Stomach smooth muscle (tissue), 2 donors: ENCODE data around the gene CYP46A1.
"Not testable (repeated sequence)": the region's sequence is repeated elsewhere in the genome, so short reads cannot be mapped to it uniquely, and the experiment has no call there.

Source experiments
- H3K27ac ChIP-seq: one replicate; pipeline ENCODE4 v1.7.0; 2013; ENCODE audit warnings: mild to moderate bottlenecking, low read length, inconsistent platforms
- H3K27me3 ChIP-seq, 2 donors: one replicate each; pipeline ENCODE4 v1.7.0; 2013; ENCODE audit warnings: low read length in 2 of 2; ENCODE audit not compliant: insufficient read depth in 2 of 2, control insufficient read depth in 1 of 2
- H3K36me3 ChIP-seq, 2 donors: one replicate each; pipeline ENCODE4 v1.7.0; 2013; ENCODE audit warnings: low read length in 2 of 2; ENCODE audit not compliant: control insufficient read depth in 2 of 2, insufficient read depth in 2 of 2
- H3K4me1 ChIP-seq: one replicate; pipeline ENCODE4 v1.7.0; 2013; ENCODE audit warnings: low read length; ENCODE audit not compliant: control insufficient read depth, insufficient read depth
- H3K4me3 ChIP-seq, 2 donors: one replicate each; pipeline ENCODE4 v1.7.0; 2013; ENCODE audit warnings: low read length in 2 of 2
- H3K9ac ChIP-seq, 2 donors: one replicate each; pipeline ENCODE4 v1.7.0; 2013; ENCODE audit warnings: low read length in 2 of 2, mild to moderate bottlenecking in 1 of 2
- H3K9me3 ChIP-seq, 2 donors: one replicate each; pipeline ENCODE4 v1.7.0; 2013; ENCODE audit warnings: low read length in 2 of 2; ENCODE audit not compliant: control insufficient read depth in 2 of 2
- donor health status: healthy.
- donor health status: Pancreatic carcinoma.

Gene CYP46A1

DNA sequence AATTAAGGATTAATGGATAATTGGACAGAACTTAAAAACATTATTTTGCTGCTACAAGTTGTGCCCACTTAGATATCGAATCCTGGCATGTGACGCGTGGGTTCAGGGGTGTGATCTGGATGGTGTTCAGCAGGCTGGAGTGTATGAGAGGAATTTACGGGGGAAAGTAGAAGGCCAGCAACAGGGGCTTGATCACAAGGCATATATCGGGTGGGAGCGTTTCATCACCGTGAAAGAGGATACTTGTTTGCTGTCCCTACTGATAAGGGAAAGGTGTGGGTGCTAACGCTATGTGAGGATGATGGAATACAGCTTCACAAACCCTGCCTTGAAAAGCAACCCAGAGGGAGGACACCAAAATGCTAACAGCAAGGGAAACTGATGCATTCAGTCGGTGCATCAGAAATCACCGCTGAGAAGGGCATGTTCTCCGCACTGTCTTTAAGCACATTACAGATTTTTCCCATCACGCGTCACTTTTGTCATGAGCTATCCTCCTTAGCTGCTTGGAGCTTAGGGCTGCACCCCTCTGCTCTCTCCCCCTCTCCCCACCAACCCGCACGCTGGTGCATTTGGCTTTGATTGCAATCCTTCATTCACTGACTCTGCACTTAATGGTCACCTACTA, 25.8 kb upstream of the CYP46A1 start:
- Histone ChIP-seq H3K4me3 (no peak overlapping the region), H3K9me3 (no peaks in the 10 kb centered on the region), H3K4me1 (peaks cover 15% of the 10 kb centered on the region), H3K27ac (no peak overlapping the region), H3K9ac (no peak overlapping the region), H3K36me3 (peaks cover 0 to 3% of the 10 kb centered on the region in 2 donors), H3K27me3 (peaks cover 25 to 28% of the 10 kb centered on the region in 2 donors)

DNA sequence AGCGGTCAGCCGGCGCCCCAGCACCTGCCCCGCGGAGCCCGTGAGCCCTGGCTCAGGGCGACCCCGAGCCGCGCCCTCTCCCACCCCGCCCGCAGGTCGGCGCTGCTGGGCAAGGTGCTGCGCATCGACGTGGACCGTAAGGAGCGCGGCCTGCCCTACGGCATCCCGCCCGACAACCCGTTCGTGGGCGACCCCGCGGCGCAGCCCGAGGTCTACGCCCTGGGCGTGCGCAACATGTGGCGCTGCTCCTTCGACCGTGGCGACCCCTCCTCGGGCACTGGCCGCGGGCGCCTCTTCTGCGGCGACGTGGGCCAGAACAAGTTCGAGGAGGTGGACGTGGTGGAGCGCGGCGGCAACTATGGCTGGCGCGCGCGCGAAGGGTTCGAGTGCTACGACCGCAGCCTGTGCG, 24.8 kb upstream of the CYP46A1 start:
- Histone ChIP-seq H3K9me3 (no peaks in the 10 kb centered on the region), H3K36me3 (peaks cover 0 to 3% of the 10 kb centered on the region in 2 donors), H3K27ac (no peak overlapping the region), H3K9ac (no peak overlapping the region), H3K27me3 (peaks cover 25 to 28% of the 10 kb centered on the region in 2 donors), H3K4me1 (peaks cover 11% of the 10 kb centered on the region), H3K4me3 (no peak overlapping the region)

DNA sequence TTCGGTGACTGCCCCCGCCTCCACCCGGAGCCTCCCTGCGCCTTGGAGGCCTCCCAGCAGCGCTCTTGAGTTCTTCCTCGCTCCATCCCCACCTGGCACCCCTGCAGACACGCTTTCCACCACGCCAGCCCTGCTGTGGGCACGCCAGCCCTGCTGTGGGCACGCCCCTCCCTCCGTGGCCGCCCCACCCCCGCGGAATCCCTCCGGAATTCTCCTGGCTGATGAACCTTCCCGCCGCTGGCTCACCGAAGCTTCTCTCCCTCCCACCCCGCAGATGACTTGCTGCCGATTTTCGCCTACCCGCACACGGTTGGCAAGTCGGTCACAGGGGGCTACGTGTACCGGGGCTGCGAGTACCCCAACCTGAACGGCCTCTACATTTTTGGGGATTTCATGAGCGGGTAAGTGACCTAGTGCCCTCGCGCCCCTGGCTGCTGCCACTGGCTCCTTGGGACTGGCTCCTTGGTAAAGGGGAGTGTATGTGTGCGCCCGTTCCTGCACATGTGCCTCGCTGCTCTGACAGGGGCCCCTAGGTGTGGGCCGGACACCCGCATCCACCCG, 24.0 kb upstream of the CYP46A1 start:
- no peak overlapping the region for H3K9ac ChIP-seq
- H3K4me3 ChIP-seq = peak overlapping the region in 1 of 2 donors; percentile 15
- peaks cover 8% of the 10 kb centered on the region for H3K4me1 ChIP-seq
- H3K36me3 ChIP-seq = peaks cover 0 to 3% of the 10 kb centered on the region in 2 donors
- no peaks in the 10 kb centered on the region for H3K9me3 ChIP-seq
- H3K27me3 ChIP-seq = peaks cover 25 to 28% of the 10 kb centered on the region in 2 donors
- H3K27ac ChIP-seq = no peak overlapping the region

DNA sequence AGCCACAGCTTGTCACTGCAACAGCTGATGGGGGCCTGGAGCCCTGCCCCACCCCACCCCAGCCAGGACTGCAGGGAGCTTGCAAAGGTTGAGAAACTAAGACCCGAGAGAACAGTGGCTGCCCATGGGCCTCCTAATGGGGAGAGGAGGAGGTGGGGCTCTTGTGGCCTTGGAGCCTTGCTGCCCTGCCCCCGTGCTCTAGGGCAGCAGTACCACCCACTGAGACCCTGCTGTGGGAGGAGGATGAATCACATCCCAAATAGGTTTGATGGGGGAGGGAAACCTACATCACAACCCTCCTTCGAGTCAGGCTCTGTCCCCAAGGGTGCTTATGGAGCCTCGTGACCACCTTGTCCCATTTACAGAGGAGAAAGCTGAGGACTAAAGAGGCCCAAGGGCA, 23.3 kb upstream of the CYP46A1 start:
- Histone ChIP-seq H3K27ac (no peak overlapping the region), H3K36me3 (peaks cover 0 to 3% of the 10 kb centered on the region in 2 donors), H3K4me1 (peaks cover 8% of the 10 kb centered on the region), H3K9ac (no peak overlapping the region), H3K27me3 (peaks cover 25 to 28% of the 10 kb centered on the region in 2 donors), H3K9me3 (no peaks in the 10 kb centered on the region), H3K4me3 (no peak overlapping the region)

DNA sequence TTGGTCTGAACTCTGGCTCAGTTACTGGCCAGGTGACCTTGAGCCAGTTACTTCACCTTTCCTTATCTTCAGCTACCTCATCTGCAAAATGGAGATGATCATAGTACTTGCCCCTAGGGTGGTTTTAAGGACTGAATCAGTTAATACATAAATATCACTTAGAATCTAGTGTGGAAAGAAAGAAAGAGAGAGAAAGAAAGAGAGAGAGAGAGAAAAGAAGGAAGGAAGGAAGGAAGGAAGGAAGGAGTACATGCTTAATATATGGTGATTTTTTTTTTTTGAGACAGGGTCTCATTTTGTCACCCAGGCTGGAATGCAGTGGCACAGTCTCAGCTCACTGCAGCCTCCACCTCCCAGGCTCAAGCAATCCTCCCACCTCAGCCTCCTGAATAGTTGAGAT, 22.9 kb upstream of the CYP46A1 start:
- H3K27ac ChIP-seq, H3K36me3 ChIP-seq, H3K4me3 ChIP-seq, H3K9me3 ChIP-seq, H3K9ac ChIP-seq, H3K4me1 ChIP-seq: not testable (repeated sequence)
- peaks cover 25 to 28% of the 10 kb centered on the region in 2 donors for H3K27me3 ChIP-seq

DNA sequence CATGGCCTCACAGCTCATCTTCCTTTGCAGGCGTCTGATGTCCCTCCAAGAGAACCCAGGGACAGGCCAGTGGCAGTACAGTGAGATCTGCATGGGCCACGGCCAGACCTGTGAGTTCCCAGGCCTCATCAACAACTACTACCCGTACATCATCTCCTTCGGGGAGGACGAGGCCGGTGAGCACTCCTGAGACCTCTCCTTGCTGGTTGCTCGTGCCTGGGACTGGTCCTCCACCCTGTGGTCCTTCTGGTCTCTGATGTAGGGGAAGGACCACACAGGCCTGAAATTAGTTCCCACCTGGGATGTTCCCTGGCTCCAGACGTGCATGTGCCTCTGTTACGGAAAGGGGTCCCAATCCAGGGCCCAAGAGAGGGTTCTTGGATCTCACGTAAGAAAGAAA, 21.3 kb upstream of the CYP46A1 start:
- Histone ChIP-seq H3K4me3 (no peak overlapping the region), H3K27me3 (peaks cover 25 to 28% of the 10 kb centered on the region in 2 donors), H3K9ac (no peak overlapping the region), H3K27ac (no peak overlapping the region), H3K36me3 (peaks cover 0 to 3% of the 10 kb centered on the region in 2 donors), H3K4me1 (peaks cover 7% of the 10 kb centered on the region), H3K9me3 (no peaks in the 10 kb centered on the region)

DNA sequence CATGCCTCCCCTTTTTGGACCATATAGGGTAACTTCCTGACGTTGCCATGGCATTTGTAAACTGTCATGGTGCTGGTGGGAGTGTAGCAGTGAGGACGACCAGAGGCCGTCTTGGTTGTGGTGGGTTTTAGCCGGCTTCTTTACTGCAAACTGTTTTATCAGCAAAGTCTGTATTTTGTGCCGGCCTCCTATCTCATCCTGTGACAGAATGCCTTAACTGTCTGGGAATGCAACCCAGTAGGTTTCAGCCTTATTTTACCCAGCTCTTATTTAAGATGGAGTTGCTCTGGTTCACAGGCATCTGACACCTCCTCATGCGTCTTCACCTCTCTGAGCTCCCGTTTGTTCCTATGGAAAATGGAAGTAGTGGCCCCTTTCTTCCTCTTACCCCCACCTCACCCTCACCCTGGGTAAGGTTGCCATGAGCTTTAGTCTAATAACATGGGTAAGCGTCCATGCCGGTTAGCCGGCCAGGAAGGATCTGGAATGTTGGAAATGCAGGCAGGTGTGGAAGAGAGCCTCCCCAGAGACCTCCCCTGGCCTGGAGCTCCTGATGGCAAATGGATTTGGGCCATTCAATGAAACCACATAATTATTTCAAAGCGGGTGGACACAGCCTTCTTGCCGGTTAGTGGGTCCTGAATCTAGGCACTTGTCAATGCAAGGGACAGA, 20.6 kb upstream of the CYP46A1 start:
- Histone ChIP-seq H3K4me1 (peaks cover 7% of the 10 kb centered on the region), H3K36me3 (peaks cover 0 to 3% of the 10 kb centered on the region in 2 donors), H3K9ac (no peak overlapping the region), H3K9me3 (no peaks in the 10 kb centered on the region), H3K4me3 (no peak overlapping the region), H3K27ac (no peak overlapping the region), H3K27me3 (peaks cover 25% of the 10 kb centered on the region in 2 donors)

DNA sequence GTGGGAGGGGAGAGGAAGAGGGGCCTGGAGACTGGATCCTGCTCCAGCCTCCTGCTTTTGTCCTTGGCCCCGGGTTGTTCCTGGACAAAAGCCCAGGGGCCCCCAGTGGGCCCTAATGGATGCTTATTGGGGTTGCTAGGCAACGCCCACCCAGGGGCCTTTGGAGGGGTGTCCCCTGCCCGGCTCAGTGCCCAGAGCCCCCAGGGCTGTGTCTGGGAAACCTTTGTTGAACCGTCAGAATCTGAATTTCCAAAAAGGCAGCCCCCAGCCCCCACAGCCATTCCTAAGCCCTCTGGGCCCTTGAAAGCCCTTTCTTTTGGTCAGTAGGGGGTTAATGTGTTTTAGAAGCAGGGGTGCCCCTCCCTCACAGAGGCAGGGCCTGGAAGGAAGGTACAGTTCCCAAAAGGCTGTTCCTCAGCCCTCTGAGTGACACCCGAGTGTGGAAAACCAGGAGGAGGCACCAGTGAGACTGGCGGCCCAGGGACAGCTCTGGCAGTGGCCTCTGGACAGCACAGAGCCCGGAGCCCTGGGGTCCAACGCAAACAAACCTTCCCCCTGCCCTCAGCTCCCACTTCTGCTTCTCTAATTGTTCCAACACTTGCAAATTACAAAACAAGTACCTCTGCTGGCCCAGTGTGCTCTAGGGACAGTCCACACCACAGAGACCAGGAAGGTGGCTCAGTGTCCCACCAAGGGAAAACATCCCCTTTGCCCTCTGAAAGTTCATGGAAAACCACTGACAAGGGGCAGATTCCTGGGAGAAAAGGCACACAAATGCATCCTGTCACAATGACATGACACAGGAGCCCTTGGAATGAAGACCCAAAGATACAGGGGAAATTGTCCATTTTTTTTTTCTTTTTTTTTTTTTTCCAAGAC, 19.8 kb upstream of the CYP46A1 start:
- Histone ChIP-seq H3K27ac (no peak overlapping the region), H3K27me3 (peaks cover 20 to 21% of the 10 kb centered on the region in 2 donors), H3K9ac (no peak overlapping the region), H3K4me1 (peaks cover 7% of the 10 kb centered on the region), H3K36me3 (peaks cover 0 to 3% of the 10 kb centered on the region in 2 donors), H3K4me3 (no peak overlapping the region), H3K9me3 (no peaks in the 10 kb centered on the region)

DNA sequence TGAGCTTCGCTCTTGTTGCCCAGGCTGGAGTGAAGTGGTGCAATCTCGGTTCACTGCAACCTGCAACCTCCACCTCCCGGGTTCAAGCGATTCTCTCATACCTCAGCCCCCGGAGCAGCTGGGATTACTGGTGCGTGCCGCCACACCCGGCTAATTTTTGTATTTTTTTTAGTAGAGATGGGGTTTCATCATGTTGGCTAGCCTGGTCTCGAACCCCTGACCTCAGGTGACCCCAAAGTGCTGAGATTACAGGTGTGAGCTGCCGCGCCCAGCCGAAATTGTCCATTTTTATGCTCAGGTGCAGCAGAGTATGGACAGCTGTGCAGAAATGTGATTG, 19.2 kb upstream of the CYP46A1 start:
- H3K9ac ChIP-seq = no peak overlapping the region
- no peak overlapping the region for H3K4me3 ChIP-seq
- H3K36me3 ChIP-seq = peaks cover 0 to 3% of the 10 kb centered on the region in 2 donors
- H3K27me3 ChIP-seq = peaks cover 17 to 21% of the 10 kb centered on the region in 2 donors
- H3K9me3 ChIP-seq = no peaks in the 10 kb centered on the region
- peaks cover 6% of the 10 kb centered on the region for H3K4me1 ChIP-seq
- no peak overlapping the region for H3K27ac ChIP-seq

DNA sequence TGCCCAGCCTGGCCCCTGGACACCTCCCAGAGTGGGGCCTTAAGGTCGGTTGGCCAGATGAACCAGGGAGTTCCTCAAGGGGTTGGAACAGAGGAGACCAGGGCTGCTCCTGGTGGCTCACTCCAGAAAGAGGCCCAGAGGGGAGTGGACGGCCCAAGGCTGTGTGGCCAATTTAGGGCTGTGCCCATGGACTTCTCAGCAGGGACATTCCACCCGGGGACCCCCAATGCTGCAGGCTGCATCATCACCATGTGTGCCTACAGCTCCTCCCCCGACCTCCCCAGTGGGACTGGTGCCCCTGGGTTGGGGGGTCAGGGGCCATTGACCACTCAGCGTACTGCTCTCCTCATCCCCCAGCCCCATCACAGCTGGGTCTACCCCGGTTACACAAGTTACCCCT, 17.6 kb upstream of the CYP46A1 start:
- H3K4me1 ChIP-seq = no peaks in the 10 kb centered on the region

More for the DNA sequence above, 17.6 kb upstream of the CYP46A1 start:
- no peaks in the 10 kb centered on the region for H3K9me3 ChIP-seq
- H3K27ac ChIP-seq = no peak overlapping the region
- peaks cover 0 to 3% of the 10 kb centered on the region in 2 donors for H3K36me3 ChIP-seq
- no peak overlapping the region for H3K4me3 ChIP-seq
- peaks cover 3 to 11% of the 10 kb centered on the region in 2 donors for H3K27me3 ChIP-seq
- no peak overlapping the region for H3K9ac ChIP-seq
